Ovary (tissue), 9 donors: ENCODE results near the gene INPP4A. TPM values are rescaled to one million over a fixed set of nuclear protein-coding genes. Genes with fewer than 3 reads are reported as not detected.
"Not testable (repeated sequence)": the region's sequence is repeated elsewhere in the genome, so short reads cannot be mapped to it uniquely, and the experiment has no call there.

Experiments used
- DNase-seq, 5 donors: peaks; one replicate each; pipeline ENCODE4 v3.0.0-alpha.2; 2019 to 2020
- H3K27ac ChIP-seq, 2 donors: fragments of 200-600 bp; one replicate each; pipeline versions ENCODE4 v1.5.1 to v1.8.0; 2019 to 2022
- H3K27me3 ChIP-seq: fragments of 200-600 bp; one replicate; pipeline ENCODE4 v1.8.0; 2022
- H3K36me3 ChIP-seq: fragments of 200-600 bp; sonication (generic); one replicate; pipeline ENCODE4 v1.5.1; 2019
- H3K4me1 ChIP-seq: one replicate; pipeline ENCODE4 v1.8.1; 2013; ENCODE audit warnings: mild to moderate bottlenecking, moderate library complexity; ENCODE audit not compliant: insufficient read depth
- H3K4me3 ChIP-seq: fragments of 200-600 bp; sonication (generic); one replicate; pipeline ENCODE4 v1.5.1; 2017
- H3K9me3 ChIP-seq, 2 donors: fragments of 200-600 bp in 1 of 2; sonication (generic) in 1 of 2; one replicate each; pipeline versions ENCODE4 v1.5.1 to v1.8.1; 2013 to 2019; ENCODE audit warnings: mild to moderate bottlenecking in 1 of 2, moderate library complexity in 1 of 2
- EP300 ChIP-seq: sonication (generic); formaldehyde crosslinking; IDR thresholded peaks from one replicate; pipeline ENCODE4 v1.6.1; 2017; ENCODE audit warnings: antibody characterized with exemption
- POLR2A ChIP-seq: fragments of 450-650 bp; IDR thresholded peaks from one replicate; pipeline ENCODE4 v1.6.1; 2017; ENCODE audit warnings: antibody characterized with exemption, mild to moderate bottlenecking, moderate library complexity
- WGBS, 3 donors: extraction: QIAGEN DNeasy Blood & Tissue Kit in 1 of 3; methylation state at CpG; one replicate each; pipeline versions ENCODE4 v1.1.5 to v1.1.7; 2013 to 2017; 5-methylcytosine and 5-hydroxymethylcytosine counted together
- intact Hi-C, 4 donors: fragments of 100-400 bp; cut with DNase I; formaldehyde crosslinking; loops; one replicate each; pipeline versions ENCODE4 v1.11.0 to v1.15.1; 2022 to 2023
- polyA plus RNA-seq, 2 donors: library from polyadenylated mRNA; stranded (reverse); fragments of 200-250 nt in 1 of 2; fragments of 350-450 nt in 1 of 2; fragmentation: Illumina TruSeq in 1 of 2; extraction: RNeasy Lipid Tissue Mini Kit (QIAGEN cat#74804) in 1 of 2; gene quantifications; one replicate each; pipeline ENCODE4 v1.2.3, GENCODE V29; 2013 to 2014
- total RNA-seq, 7 donors: library from RNA; depleted of rRNA in 2 of 7; stranded (reverse); fragments of >200 nt in 2 of 7; fragmentation: NEBNext Ultra II Directional in 3 of 7; extraction: Animal tissue kit (Norgen Biotek cat#: 25700) in 3 of 7; gene quantifications; one replicate each; pipeline versions ENCODE4 v1.1.0 to v1.2.4, GENCODE V29; 2016 to 2023
- TF ChIP-seq, protein P1 (sequence below), 3 donors: fragments of 450-650 bp in 2 of 3; fragments of 200-600 bp in 1 of 3; IDR thresholded peaks; one replicate each; pipeline versions ENCODE4 v1.5.1 to v1.8.0; 2016 to 2022; ENCODE audit warnings: antibody characterized with exemption in 3 of 3, mild to moderate bottlenecking in 1 of 3
- donor health status: DM: no; HTN: no; CAD: no; lungs with moderate emphysema.
- donor health status: DM: no; HTN: no; CAD: no.
- donor health status: Bipolar disorder and iron deficiency.
- donor health status: DM: yes; HTN: yes; CAD: no.
- donor health status: DM: no; HTN: no; CAD: no.
- donor health status: DM: yes; HTN: yes; CAD: no.

The INPP4A gene
- total and polyA plus RNA-seq, 9 donors: 7.5 to 25.8 (median 16.2) TPM

DNA sequence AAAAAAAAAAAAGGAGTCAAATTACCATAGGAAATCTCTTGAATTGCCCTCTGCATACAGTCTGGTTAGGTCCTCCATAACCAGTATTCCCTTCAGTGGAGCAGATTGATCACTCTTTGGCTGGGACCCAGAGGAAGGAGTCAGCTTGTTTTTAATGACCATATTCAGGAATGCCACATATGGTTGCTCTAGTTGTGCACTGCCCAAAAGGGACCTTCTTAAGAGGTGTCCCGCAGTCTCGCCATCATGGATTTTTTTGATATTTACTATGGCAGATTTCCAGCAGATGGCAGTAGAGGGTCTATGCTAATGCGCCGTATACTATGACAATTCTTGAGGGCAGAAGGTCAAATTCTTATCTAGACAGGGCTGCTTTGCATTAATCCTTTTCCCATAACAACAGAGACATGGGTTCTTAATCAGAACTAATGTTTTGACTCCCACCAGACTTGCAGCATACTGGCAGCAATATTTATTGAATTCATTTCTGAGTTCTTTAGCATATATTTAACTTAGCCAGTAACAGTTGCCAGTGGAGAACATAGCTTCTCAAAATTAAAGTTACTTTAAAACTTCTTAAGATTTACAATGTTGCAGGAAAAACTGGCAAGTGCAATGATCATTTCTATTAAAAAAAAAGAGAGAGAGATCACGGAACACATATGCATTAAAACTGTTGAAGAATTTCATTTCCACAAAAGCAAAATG, 31.8 kb upstream of the INPP4A start:
- Histone ChIP-seq H3K4me1 (no peaks in the 10 kb centered on the region), H3K9me3 (no peaks in the 10 kb centered on the region), H3K27me3 (no peaks in the 10 kb centered on the region), H3K36me3 (no peaks in the 10 kb centered on the region), H3K27ac (no peak overlapping the region), H3K4me3 (no peak overlapping the region)
- WGBS, 3 donors: 31 to 35% (median 34%) methylated on average over 5 of the region's 5 CpGs
- intact Hi-C loops: loop anchor here in 1 of 4 donors (10.0 kb wide), 1 partner anchor 152 kb away; no protein-coding TSS in a partner anchor
- DNase-seq: no peak
- no peak for TF ChIP-seq POLR2A
- TF ChIP-seq EP300: no peak
- TF ChIP-seq, protein P1, sequence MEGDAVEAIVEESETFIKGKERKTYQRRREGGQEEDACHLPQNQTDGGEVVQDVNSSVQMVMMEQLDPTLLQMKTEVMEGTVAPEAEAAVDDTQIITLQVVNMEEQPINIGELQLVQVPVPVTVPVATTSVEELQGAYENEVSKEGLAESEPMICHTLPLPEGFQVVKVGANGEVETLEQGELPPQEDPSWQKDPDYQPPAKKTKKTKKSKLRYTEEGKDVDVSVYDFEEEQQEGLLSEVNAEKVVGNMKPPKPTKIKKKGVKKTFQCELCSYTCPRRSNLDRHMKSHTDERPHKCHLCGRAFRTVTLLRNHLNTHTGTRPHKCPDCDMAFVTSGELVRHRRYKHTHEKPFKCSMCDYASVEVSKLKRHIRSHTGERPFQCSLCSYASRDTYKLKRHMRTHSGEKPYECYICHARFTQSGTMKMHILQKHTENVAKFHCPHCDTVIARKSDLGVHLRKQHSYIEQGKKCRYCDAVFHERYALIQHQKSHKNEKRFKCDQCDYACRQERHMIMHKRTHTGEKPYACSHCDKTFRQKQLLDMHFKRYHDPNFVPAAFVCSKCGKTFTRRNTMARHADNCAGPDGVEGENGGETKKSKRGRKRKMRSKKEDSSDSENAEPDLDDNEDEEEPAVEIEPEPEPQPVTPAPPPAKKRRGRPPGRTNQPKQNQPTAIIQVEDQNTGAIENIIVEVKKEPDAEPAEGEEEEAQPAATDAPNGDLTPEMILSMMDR (IDR thresholded peaks at IDR 0.05): peak; percentile 9 to 14 (median 12)

DNA sequence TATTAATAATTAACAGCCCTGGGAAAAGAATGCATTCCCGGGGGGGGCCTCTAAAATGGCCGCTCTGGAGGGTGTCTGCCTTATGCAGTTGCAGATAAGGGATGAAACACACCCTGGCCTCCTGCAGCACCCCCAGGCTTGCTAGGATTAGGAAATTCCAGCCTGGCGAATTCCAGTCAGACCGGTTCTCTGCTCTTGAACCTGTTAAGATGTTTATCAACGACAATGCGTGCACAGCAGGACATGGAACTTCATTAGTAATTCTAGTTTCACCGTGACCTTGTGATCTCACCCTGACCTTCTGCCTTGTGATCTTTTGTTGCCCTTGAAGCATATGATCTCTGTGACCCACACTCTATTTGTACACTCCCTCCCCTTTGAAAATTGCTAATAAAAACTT, 30.4 kb upstream of the INPP4A start:
- intact Hi-C loops: loop anchor here in 1 of 4 donors (10.0 kb wide), 1 partner anchor 151 kb away; no protein-coding TSS in a partner anchor
- H3K4me1 ChIP-seq, H3K27ac ChIP-seq, H3K36me3 ChIP-seq, H3K9me3 ChIP-seq, H3K27me3 ChIP-seq, DNase-seq, H3K4me3 ChIP-seq: not testable (repeated sequence)
- WGBS, 3 donors: 93 to 95% (median 94%) methylated on average over 7 of the region's 7 CpGs

DNA sequence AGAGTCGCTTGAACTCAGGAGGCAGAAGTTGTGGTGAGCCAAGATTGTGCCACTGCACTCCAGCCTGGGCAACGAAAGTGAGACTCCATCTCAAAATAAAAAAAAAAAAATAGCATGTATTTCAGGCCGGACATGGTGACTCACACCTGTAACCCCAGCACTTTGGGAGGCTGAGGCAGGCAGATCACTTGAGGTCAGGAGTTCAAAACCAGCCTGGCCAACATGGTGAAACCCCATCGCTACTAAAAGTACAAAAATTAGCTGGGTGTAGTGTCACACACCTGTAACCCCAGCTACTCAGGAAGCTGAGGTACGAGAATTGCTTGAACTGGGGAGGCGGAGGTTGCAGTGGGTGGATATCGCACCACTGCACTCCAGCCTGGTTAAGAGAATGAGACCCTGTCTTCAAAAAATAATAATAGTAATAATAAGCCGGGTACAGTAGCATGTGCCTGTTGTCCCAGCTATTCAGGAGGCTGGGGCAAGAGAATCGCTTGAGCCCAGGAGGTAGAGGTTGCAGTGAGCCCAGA, 28.9 kb upstream of the INPP4A start:
- intact Hi-C loops: loop anchor here in 1 of 4 donors (10.0 kb wide), 1 partner anchor 149 kb away; no protein-coding TSS in a partner anchor
- WGBS, 3 donors: 92 to 94% (median 94%) methylated on average over 9 of the region's 9 CpGs

DNA sequence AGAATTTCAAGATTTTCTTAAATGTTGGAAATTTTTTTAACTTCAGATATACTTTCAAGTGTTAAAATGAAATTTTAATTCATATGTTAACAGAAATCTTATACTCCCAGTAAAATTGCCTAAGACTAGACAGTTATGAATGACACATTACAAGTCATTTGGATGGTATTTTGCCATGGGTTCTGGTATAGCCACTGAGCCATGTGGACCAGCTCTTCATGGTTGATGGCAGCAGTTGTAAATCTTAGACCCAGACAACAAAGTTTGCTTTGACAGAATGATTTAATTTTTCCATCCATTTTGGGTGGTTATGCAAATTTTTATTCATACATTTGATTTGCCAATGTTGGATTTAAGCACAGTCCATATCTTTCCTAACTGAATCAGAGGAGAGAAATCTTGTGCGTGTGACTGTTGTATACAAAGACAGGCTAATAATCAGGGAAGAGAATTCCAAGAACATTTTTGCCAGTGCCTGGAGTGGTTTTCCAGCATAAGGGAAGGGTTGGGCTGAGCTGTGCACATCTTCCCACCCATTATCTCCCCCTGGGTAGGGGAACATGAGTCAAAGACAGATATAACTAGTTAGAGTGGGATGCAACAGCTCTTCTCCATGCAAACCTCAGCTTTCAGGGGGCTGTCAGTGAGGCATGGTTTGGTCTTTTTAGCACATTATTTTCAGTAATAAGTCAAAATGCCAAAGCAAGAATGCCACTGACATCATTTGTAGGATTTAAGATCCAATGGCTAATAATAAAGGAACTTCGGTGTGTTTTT, 28.1 kb upstream of the INPP4A start:
- H3K36me3 ChIP-seq: no peaks in the 10 kb centered on the region
- no peaks in the 10 kb centered on the region for H3K27me3 ChIP-seq
- WGBS, 3 donors: 60 to 76% (median 65%) methylated on average over 2 of the region's 2 CpGs
- H3K27ac ChIP-seq: no peak overlapping the region
- DNase-seq: no peak
- intact Hi-C loops: loop anchor here in 1 of 4 donors (10.0 kb wide), 1 partner anchor 148 kb away; no protein-coding TSS in a partner anchor
- H3K4me1 ChIP-seq: no peaks in the 10 kb centered on the region
- no peaks in the 10 kb centered on the region for H3K9me3 ChIP-seq
- TF ChIP-seq POLR2A (no peak), EP300 (no peak)
- TF ChIP-seq, protein P1 (IDR thresholded peaks at IDR 0.05): no peak
- H3K4me3 ChIP-seq: no peak overlapping the region

More for the DNA sequence above, 28.9 kb upstream of the INPP4A start:
- not testable (repeated sequence) for H3K27ac ChIP-seq, H3K36me3 ChIP-seq, H3K4me3 ChIP-seq, H3K27me3 ChIP-seq, DNase-seq, H3K4me1 ChIP-seq, H3K9me3 ChIP-seq

- H3K36me3 ChIP-seq: no peaks in the 10 kb centered on the region
- no peak overlapping the region for H3K27ac ChIP-seq
- H3K27me3 ChIP-seq: no peaks in the 10 kb centered on the region
- DNase-seq: no peak
- intact Hi-C loops: loop anchor here in 1 of 4 donors (10.0 kb wide), 1 partner anchor 145 kb away; no protein-coding TSS in a partner anchor
- no peaks in the 10 kb centered on the region for H3K9me3 ChIP-seq
- no peak overlapping the region for H3K4me3 ChIP-seq
- TF ChIP-seq, protein P1 (IDR thresholded peaks at IDR 0.05): no peak
- TF ChIP-seq EP300 (no peak), POLR2A (no peak)
- H3K4me1 ChIP-seq: no peaks in the 10 kb centered on the region
- 63 to 67% (median 65%) methylated on average over 2 of the region's 2 CpGs for WGBS, 3 donors
Measured at GRCh38 chr2:98419544-98419943, 25.1 kb upstream of the INPP4A start.
